Retinal pigment epithelial cell (primary cell): ENCODE data around the gene EEPD1.

ENCODE experiments used
- DNase-seq: peaks from one replicate; pipeline ENCODE4 v3.0.0-alpha.2; 2010; ENCODE audit warnings: low read depth
- H3K4me3 ChIP-seq: 2 replicates; pipeline ENCODE4 v1.5.1; 2011; ENCODE audit warnings: mild to moderate bottlenecking, low read length, control low read depth, moderate library complexity
- CTCF ChIP-seq: conservative IDR thresholded peaks from 2 replicates; pipeline ENCODE4 v1.5.1; 2011; ENCODE audit warnings: low read depth, low read length, control low read depth, inconsistent platforms

The EEPD1 gene

GRCh38 chr7:36157527-36158320, 4.7 kb downstream of the EEPD1 start:
- no peak for DNase-seq
- no peak for TF ChIP-seq CTCF
- H3K4me3 ChIP-seq, result no peak overlapping the region

- TF ChIP-seq CTCF, result no peak
- H3K4me3 ChIP-seq, result no peak overlapping the region
- no peak for DNase-seq
Measured at GRCh38 chr7:36158321-36158605, 5.2 kb downstream of the EEPD1 start.

- no peak overlapping the region for H3K4me3 ChIP-seq
- DNase-seq, result no peak
- TF ChIP-seq CTCF, result no peak
Measured at GRCh38 chr7:36159618-36160017, 6.6 kb downstream of the EEPD1 start.

GRCh38 chr7:36160313-36160712, 7.3 kb downstream of the EEPD1 start:
- H3K4me3 ChIP-seq, result no peak overlapping the region
- no peak for TF ChIP-seq CTCF
- no peak for DNase-seq

- no peak overlapping the region for H3K4me3 ChIP-seq
- TF ChIP-seq CTCF, result no peak
- no peak for DNase-seq
Measured at GRCh38 chr7:36161996-36162395, 8.9 kb downstream of the EEPD1 start.

- H3K4me3 ChIP-seq, result no peak overlapping the region
- TF ChIP-seq CTCF, result no peak
- DNase-seq, result no peak
Measured at GRCh38 chr7:36165059-36165458, 12.0 kb downstream of the EEPD1 start.

GRCh38 chr7:36165802-36166201, 12.7 kb downstream of the EEPD1 start:
- DNase-seq, result no peak
- TF ChIP-seq CTCF, result no peak
- no peak overlapping the region for H3K4me3 ChIP-seq
